Measurements from ENCODE around the gene ZNF444. TPM values are rescaled to one million over a fixed set of nuclear protein-coding genes. Genes with fewer than 3 reads are reported as not detected.

Gene ZNF444
- total RNA-seq, 2 donors from 2014 or later: 20.5 to 50.9 TPM

- H3K27me3 ChIP-seq: no peaks in the 10 kb centered on the region
- peak within 1 kb of the TSS; percentile 76 to 91 for H3K9ac ChIP-seq (ENCODE audit: low read depth in 2 of 2, low read length in 2 of 2)
- H3K4me3 ChIP-seq: peak within 1 kb of the TSS; percentile 75
- TF ChIP-seq, protein P1, sequence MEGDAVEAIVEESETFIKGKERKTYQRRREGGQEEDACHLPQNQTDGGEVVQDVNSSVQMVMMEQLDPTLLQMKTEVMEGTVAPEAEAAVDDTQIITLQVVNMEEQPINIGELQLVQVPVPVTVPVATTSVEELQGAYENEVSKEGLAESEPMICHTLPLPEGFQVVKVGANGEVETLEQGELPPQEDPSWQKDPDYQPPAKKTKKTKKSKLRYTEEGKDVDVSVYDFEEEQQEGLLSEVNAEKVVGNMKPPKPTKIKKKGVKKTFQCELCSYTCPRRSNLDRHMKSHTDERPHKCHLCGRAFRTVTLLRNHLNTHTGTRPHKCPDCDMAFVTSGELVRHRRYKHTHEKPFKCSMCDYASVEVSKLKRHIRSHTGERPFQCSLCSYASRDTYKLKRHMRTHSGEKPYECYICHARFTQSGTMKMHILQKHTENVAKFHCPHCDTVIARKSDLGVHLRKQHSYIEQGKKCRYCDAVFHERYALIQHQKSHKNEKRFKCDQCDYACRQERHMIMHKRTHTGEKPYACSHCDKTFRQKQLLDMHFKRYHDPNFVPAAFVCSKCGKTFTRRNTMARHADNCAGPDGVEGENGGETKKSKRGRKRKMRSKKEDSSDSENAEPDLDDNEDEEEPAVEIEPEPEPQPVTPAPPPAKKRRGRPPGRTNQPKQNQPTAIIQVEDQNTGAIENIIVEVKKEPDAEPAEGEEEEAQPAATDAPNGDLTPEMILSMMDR (IDR thresholded peaks at IDR 0.05): no peak
- H3K4me1 ChIP-seq: peaks cover 34% of the 10 kb centered on the region
- H3K9me3 ChIP-seq: no peaks in the 10 kb centered on the region
- peak; percentile 97 for DNase-seq
- H3K27ac ChIP-seq: peak within 1 kb of the TSS; percentile 96
- H3K36me3 ChIP-seq: no peaks in the 10 kb centered on the region
- intact Hi-C loops (cut with DNase I): no loop called here
These were observed 19.6 kb upstream of the ZNF444 start, which contains the start of gene ZNF787 for GRCh38 chr19:56121180-56122167. Gene ZNF787 (minus strand): TSS chr19:56121295. CDS start chr19:56103217, 18,078 bp downstream.

GRCh38 chr19:56123266-56123891, 17.7 kb upstream of the ZNF444 start:
- no peak overlapping the region for H3K27ac ChIP-seq

DNA sequence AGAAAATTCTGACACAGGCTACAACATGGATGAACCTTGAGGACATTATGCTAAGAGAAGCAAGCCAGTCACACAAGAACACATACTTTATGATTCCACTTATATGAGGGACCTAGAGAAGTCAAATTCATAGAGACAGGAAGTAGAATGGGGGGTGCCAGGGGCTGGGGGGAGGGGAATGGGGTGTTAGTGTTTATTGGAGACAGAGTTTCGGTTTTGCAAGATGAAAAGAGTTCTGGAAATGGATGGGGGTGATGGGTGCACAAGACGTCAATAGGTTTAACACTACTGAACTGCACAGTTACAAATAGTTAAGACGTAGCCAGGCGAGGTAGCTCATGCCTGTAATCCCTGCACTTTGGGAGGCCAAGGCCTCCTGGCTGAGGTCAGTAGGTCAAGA, 16.5 kb upstream of the ZNF444 start:
- Histone ChIP-seq H3K4me3 (no peak overlapping the region), H3K4me1 (peaks cover 15% of the 10 kb centered on the region), H3K9ac (ENCODE audit: low read depth in 2 of 2, low read length in 2 of 2) (no peak overlapping the region), H3K36me3 (no peaks in the 10 kb centered on the region), H3K27ac (no peak overlapping the region), H3K9me3 (no peaks in the 10 kb centered on the region), H3K27me3 (no peaks in the 10 kb centered on the region)
- TF ChIP-seq, protein P1 (IDR thresholded peaks at IDR 0.05): no peak
- no peak for DNase-seq
- intact Hi-C loops (cut with DNase I): no loop called here

More at GRCh38 chr19:56123266-56123891, 17.7 kb upstream of the ZNF444 start:
- no peaks in the 10 kb centered on the region for H3K27me3 ChIP-seq
- H3K36me3 ChIP-seq: no peaks in the 10 kb centered on the region
- intact Hi-C loops (cut with DNase I): no loop called here
- no peak for DNase-seq
- TF ChIP-seq, protein P1 (IDR thresholded peaks at IDR 0.05): no peak
- peaks cover 27% of the 10 kb centered on the region for H3K4me1 ChIP-seq
- no peak overlapping the region for H3K4me3 ChIP-seq
- H3K9ac ChIP-seq (ENCODE audit: low read depth in 2 of 2, low read length in 2 of 2): no peak overlapping the region
- H3K9me3 ChIP-seq: no peaks in the 10 kb centered on the region

- TF ChIP-seq, protein P1 (IDR thresholded peaks at IDR 0.05): no peak
- H3K27ac ChIP-seq: peak overlapping the region; percentile 6
- H3K27me3 ChIP-seq: no peaks in the 10 kb centered on the region
- H3K36me3 ChIP-seq: no peaks in the 10 kb centered on the region
- H3K9ac ChIP-seq (ENCODE audit: low read depth in 2 of 2, low read length in 2 of 2): peak overlapping the region; percentile 20 to 62
- peaks cover 11% of the 10 kb centered on the region for H3K4me1 ChIP-seq
- DNase-seq: peak; percentile 70
- no peaks in the 10 kb centered on the region for H3K9me3 ChIP-seq
- intact Hi-C loops (cut with DNase I): no loop called here
- H3K4me3 ChIP-seq: no peak overlapping the region
These were observed 15.1 kb upstream of the ZNF444 start for GRCh38 chr19:56125806-56126590.
